ENCODE data around the gene DOCK9.

The DOCK9 gene

GRCh38 chr13:98977568-98978265 is at the start of gene DOCK9:
DOCK9 (minus strand) TSS chr13:98978064; CDS start chr13:98977909, 155 bp downstream.
- no peaks in the 10 kb centered on the region for H3K9me3 ChIP-seq (ENCODE audit: control insufficient read depth, low read length)
- H3K9ac ChIP-seq (ENCODE audit: low read length): no peak within 1 kb of the TSS
- H3K4me1 ChIP-seq (ENCODE audit: control insufficient read depth, insufficient read depth, low read length): peaks cover 9% of the 10 kb centered on the region

GRCh38 chr13:99027260-99027659 is 49.4 kb upstream of the DOCK9 start:
- no peaks in the 10 kb centered on the region for H3K27me3 ChIP-seq (ENCODE audit: control insufficient read depth, insufficient read depth, low read length)
- H3K36me3 ChIP-seq (ENCODE audit: control insufficient read depth, insufficient read depth, low read length): no peaks in the 10 kb centered on the region
- no peaks in the 10 kb centered on the region for H3K4me1 ChIP-seq (ENCODE audit: control insufficient read depth, insufficient read depth, low read length)
- H3K9me3 ChIP-seq (ENCODE audit: control insufficient read depth, low read length): no peaks in the 10 kb centered on the region
- H3K4me3 ChIP-seq (ENCODE audit: low read length): no peak overlapping the region
- H3K9ac ChIP-seq (ENCODE audit: low read length): no peak overlapping the region

More at GRCh38 chr13:98977568-98978265, at the start of gene DOCK9:
- no peaks in the 10 kb centered on the region for H3K27me3 ChIP-seq (ENCODE audit: control insufficient read depth, insufficient read depth, low read length)
- H3K36me3 ChIP-seq (ENCODE audit: control insufficient read depth, insufficient read depth, low read length): no peaks in the 10 kb centered on the region
- peak within 1 kb of the TSS; percentile 54 for H3K4me3 ChIP-seq (ENCODE audit: low read length)

GRCh38 chr13:99022941-99023340 is 45.1 kb upstream of the DOCK9 start:
- no peak overlapping the region for H3K4me3 ChIP-seq (ENCODE audit: low read length)
- H3K9me3 ChIP-seq (ENCODE audit: control insufficient read depth, low read length): no peaks in the 10 kb centered on the region
- no peaks in the 10 kb centered on the region for H3K4me1 ChIP-seq (ENCODE audit: control insufficient read depth, insufficient read depth, low read length)
- H3K9ac ChIP-seq (ENCODE audit: low read length): no peak overlapping the region
- H3K27me3 ChIP-seq (ENCODE audit: control insufficient read depth, insufficient read depth, low read length): no peaks in the 10 kb centered on the region
- H3K36me3 ChIP-seq (ENCODE audit: control insufficient read depth, insufficient read depth, low read length): no peaks in the 10 kb centered on the region

DNA sequence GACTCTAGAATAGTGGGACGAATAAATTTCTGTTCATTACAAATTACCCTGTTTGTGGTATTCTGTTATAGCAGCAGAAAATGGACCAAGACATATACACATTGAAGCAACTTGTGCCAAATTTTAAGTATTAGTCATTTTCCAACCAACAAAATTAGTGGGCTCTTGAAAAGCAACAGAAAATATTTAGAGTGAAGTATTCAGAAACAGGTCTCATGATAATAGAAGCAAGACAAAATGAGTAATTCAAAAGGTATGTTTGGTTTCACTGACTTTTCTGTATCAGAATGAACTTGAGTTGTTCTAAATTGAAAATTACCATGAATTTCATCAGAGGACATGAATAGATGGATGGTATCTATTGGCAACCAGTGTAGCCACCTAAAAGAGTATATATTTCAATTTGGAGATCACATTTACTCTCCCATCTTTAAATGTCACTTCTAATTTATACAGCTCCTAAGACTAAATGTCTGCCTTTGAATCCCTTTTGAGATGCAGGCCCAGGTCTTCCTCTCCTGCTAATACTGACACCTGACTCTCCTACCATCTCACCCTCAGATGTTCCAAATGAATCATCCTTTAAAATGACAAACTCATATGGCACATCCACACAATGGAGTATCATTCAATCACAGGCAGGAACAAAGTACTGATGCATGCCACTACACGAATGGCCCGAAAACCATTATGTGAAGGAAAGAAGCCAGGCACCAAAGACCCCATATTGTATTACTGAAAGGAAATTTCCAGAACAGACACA is 40.7 kb upstream of the DOCK9 start:
- Histone ChIP-seq H3K4me3 (ENCODE audit: low read length) (no peak overlapping the region), H3K9me3 (ENCODE audit: control insufficient read depth, low read length) (no peaks in the 10 kb centered on the region), H3K27me3 (ENCODE audit: control insufficient read depth, insufficient read depth, low read length) (no peaks in the 10 kb centered on the region), H3K36me3 (ENCODE audit: control insufficient read depth, insufficient read depth, low read length) (no peaks in the 10 kb centered on the region), H3K9ac (ENCODE audit: low read length) (no peak overlapping the region), H3K4me1 (ENCODE audit: control insufficient read depth, insufficient read depth, low read length) (no peaks in the 10 kb centered on the region)

GRCh38 chr13:99015606-99016490 is 38.0 kb upstream of the DOCK9 start:
- Histone ChIP-seq H3K27me3 (ENCODE audit: control insufficient read depth, insufficient read depth, low read length) (no peaks in the 10 kb centered on the region), H3K9me3 (ENCODE audit: control insufficient read depth, low read length) (no peaks in the 10 kb centered on the region), H3K4me3 (ENCODE audit: low read length) (no peak overlapping the region), H3K4me1 (ENCODE audit: control insufficient read depth, insufficient read depth, low read length) (no peaks in the 10 kb centered on the region), H3K9ac (ENCODE audit: low read length) (no peak overlapping the region), H3K36me3 (ENCODE audit: control insufficient read depth, insufficient read depth, low read length) (no peaks in the 10 kb centered on the region)

DNA sequence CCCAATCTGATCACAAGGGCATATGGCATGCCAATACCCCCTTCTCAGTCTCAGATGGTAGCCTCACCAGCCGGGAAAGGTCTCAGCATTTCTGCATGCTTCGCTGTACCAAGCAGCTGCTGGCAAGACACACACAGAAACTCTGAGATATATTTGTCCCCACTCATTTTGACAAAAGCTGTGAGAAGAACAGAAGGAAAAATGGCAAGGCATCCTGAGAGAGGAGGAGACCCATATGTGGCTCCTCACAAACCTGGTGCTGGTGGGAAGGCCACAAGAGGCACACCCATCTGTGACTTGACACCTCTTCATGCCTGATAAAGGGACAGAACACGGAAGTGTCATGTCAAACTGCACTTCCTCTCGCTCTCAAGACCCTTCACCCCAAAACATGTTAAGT is 36.7 kb upstream of the DOCK9 start:
- no peaks in the 10 kb centered on the region for H3K4me1 ChIP-seq (ENCODE audit: control insufficient read depth, insufficient read depth, low read length)
- H3K36me3 ChIP-seq (ENCODE audit: control insufficient read depth, insufficient read depth, low read length): no peaks in the 10 kb centered on the region
- H3K27me3 ChIP-seq (ENCODE audit: control insufficient read depth, insufficient read depth, low read length): no peaks in the 10 kb centered on the region
- no peak overlapping the region for H3K9ac ChIP-seq (ENCODE audit: low read length)
- H3K9me3 ChIP-seq (ENCODE audit: control insufficient read depth, low read length): no peaks in the 10 kb centered on the region
- H3K4me3 ChIP-seq (ENCODE audit: low read length): no peak overlapping the region

GRCh38 chr13:99013951-99014350 is 36.1 kb upstream of the DOCK9 start:
- Histone ChIP-seq H3K27me3 (ENCODE audit: control insufficient read depth, insufficient read depth, low read length) (no peaks in the 10 kb centered on the region), H3K4me3 (ENCODE audit: low read length) (no peak overlapping the region), H3K4me1 (ENCODE audit: control insufficient read depth, insufficient read depth, low read length) (no peaks in the 10 kb centered on the region), H3K9ac (ENCODE audit: low read length) (no peak overlapping the region), H3K36me3 (ENCODE audit: control insufficient read depth, insufficient read depth, low read length) (no peaks in the 10 kb centered on the region), H3K9me3 (ENCODE audit: control insufficient read depth, low read length) (no peaks in the 10 kb centered on the region)

DNA sequence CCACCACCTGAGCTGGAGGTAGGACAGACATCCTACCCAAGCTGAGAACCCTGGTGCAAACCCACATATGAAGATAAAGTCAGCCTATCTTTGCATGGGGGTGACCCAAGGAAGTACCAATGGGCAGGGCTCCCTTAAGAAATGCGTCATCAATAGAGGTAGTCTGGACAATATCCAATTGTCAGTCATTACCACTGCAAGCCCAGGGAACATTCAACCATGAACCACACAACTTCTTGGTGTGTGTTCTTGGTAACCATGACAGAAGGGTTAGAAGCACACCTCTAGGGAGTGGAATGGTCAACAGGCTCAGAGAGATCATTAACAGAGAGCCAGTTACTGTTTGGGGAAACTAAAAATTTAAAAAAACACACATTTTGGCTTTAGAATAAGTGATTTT is 34.7 kb upstream of the DOCK9 start:
- H3K27me3 ChIP-seq (ENCODE audit: control insufficient read depth, insufficient read depth, low read length): no peaks in the 10 kb centered on the region
- no peaks in the 10 kb centered on the region for H3K9me3 ChIP-seq (ENCODE audit: control insufficient read depth, low read length)
- no peaks in the 10 kb centered on the region for H3K36me3 ChIP-seq (ENCODE audit: control insufficient read depth, insufficient read depth, low read length)
- no peak overlapping the region for H3K9ac ChIP-seq (ENCODE audit: low read length)
- H3K4me1 ChIP-seq (ENCODE audit: control insufficient read depth, insufficient read depth, low read length): no peaks in the 10 kb centered on the region
- H3K4me3 ChIP-seq (ENCODE audit: low read length): no peak overlapping the region

GRCh38 chr13:99009987-99010551 is 32.2 kb upstream of the DOCK9 start:
- H3K36me3 ChIP-seq (ENCODE audit: control insufficient read depth, insufficient read depth, low read length): no peaks in the 10 kb centered on the region
- no peaks in the 10 kb centered on the region for H3K9me3 ChIP-seq (ENCODE audit: control insufficient read depth, low read length)
- H3K9ac ChIP-seq (ENCODE audit: low read length): no peak overlapping the region
- no peaks in the 10 kb centered on the region for H3K4me1 ChIP-seq (ENCODE audit: control insufficient read depth, insufficient read depth, low read length)
- H3K27me3 ChIP-seq (ENCODE audit: control insufficient read depth, insufficient read depth, low read length): no peaks in the 10 kb centered on the region
- H3K4me3 ChIP-seq (ENCODE audit: low read length): no peak overlapping the region

GRCh38 chr13:99008577-99008976 is 30.7 kb upstream of the DOCK9 start:
- H3K9me3 ChIP-seq (ENCODE audit: control insufficient read depth, low read length): no peaks in the 10 kb centered on the region
- no peaks in the 10 kb centered on the region for H3K27me3 ChIP-seq (ENCODE audit: control insufficient read depth, insufficient read depth, low read length)
- H3K4me3 ChIP-seq (ENCODE audit: low read length): no peak overlapping the region
- no peaks in the 10 kb centered on the region for H3K36me3 ChIP-seq (ENCODE audit: control insufficient read depth, insufficient read depth, low read length)
- no peak overlapping the region for H3K9ac ChIP-seq (ENCODE audit: low read length)
- no peaks in the 10 kb centered on the region for H3K4me1 ChIP-seq (ENCODE audit: control insufficient read depth, insufficient read depth, low read length)

GRCh38 chr13:99007414-99007986 is 29.6 kb upstream of the DOCK9 start:
- H3K36me3 ChIP-seq (ENCODE audit: control insufficient read depth, insufficient read depth, low read length): no peaks in the 10 kb centered on the region
- H3K27me3 ChIP-seq (ENCODE audit: control insufficient read depth, insufficient read depth, low read length): no peaks in the 10 kb centered on the region
- no peak overlapping the region for H3K4me3 ChIP-seq (ENCODE audit: low read length)
- no peaks in the 10 kb centered on the region for H3K9me3 ChIP-seq (ENCODE audit: control insufficient read depth, low read length)
- H3K9ac ChIP-seq (ENCODE audit: low read length): no peak overlapping the region
- H3K4me1 ChIP-seq (ENCODE audit: control insufficient read depth, insufficient read depth, low read length): no peaks in the 10 kb centered on the region
